A549 (cell line): Measurements from ENCODE around the gene SLTM. TPM values are rescaled to one million over a fixed set of nuclear protein-coding genes. Genes with fewer than 3 reads are reported as not detected.

ENCODE experiments used
- polyA plus RNA-seq, 4 experiments: library from polyadenylated mRNA; depleted of rRNA in 3 of 4; stranded (reverse); fragments of >200 nt; fragmentation: RNase III in 1 of 4; extraction: RNeasy Plus Mini Kit Qiagen cat#74134 plus additional on column Dnase treatment in 1 of 4; gene quantifications; 2 replicates in 3 of 4; 3 replicates in 1 of 4; pipeline ENCODE4 v1.2.3, GENCODE V29; 2011 to 2017
- small RNA-seq, 6 experiments: library from RNA; depleted of rRNA; stranded (forward); fragments of <200 nt; gene quantifications; one replicate each; pipeline ENCODE3, GENCODE V24; 2012

The SLTM gene
- polyA plus RNA-seq, 2 of the 4 experiments (the other 2 are of a cell fraction): 93.5 to 133 TPM

Small RNA genes within 50 kb of the gene (small RNA-seq; reads per million reads assigned to genes)
- 0 reads per million in 6 experiments for gene ZNF444P1

Other genes with a start within 250 kb of the SLTM start
- gene ADAM10, start 184.0 kb downstream of the SLTM start, polyA plus RNA-seq (2011; rRNA removed): 210 and 236 TPM in 2 replicates
- gene ADAM10, start 184.0 kb downstream of the SLTM start, polyA plus RNA-seq (2017; fragmentation: RNase III; extraction: RNeasy Plus Mini Kit Qiagen cat#74134 plus additional on column Dnase treatment): 177 to 200 TPM (median 196 TPM) in 3 replicates
- 4.8 and 7.0 TPM in 2 replicates for gene MINDY2, start 162.4 kb downstream of the SLTM start, polyA plus RNA-seq (2011; rRNA removed)
- 4.7 to 4.9 TPM (median 4.7 TPM) in 3 replicates for gene MINDY2, start 162.4 kb downstream of the SLTM start, polyA plus RNA-seq (2017; fragmentation: RNase III; extraction: RNeasy Plus Mini Kit Qiagen cat#74134 plus additional on column Dnase treatment)
- gene RNF111, start 54.0 kb upstream of the SLTM start, polyA plus RNA-seq (2011; rRNA removed): 42.7 and 46.9 TPM in 2 replicates
- 21.8 to 25.5 TPM (median 25.0 TPM) in 3 replicates for gene RNF111, start 54.0 kb upstream of the SLTM start, polyA plus RNA-seq (2017; fragmentation: RNase III; extraction: RNeasy Plus Mini Kit Qiagen cat#74134 plus additional on column Dnase treatment)
- 121 and 144 TPM in 2 replicates for gene CCNB2, start 171.5 kb upstream of the SLTM start, polyA plus RNA-seq (2011; rRNA removed)
- 91.1 to 96.4 TPM (median 94.5 TPM) in 3 replicates for gene CCNB2, start 171.5 kb upstream of the SLTM start, polyA plus RNA-seq (2017; fragmentation: RNase III; extraction: RNeasy Plus Mini Kit Qiagen cat#74134 plus additional on column Dnase treatment)